NCI-H82 treated with DMSO at 0.1 percent for 48 hours (cell line): Measurements from ENCODE around the gene NAA80.
"Not testable (repeated sequence)": the region's sequence is repeated elsewhere in the genome, so short reads cannot be mapped to it uniquely, and the experiment has no call there.

Experiments
- DNase-seq: peaks from one replicate; lab custom pipeline; 2025; ENCODE audit not compliant: unreplicated experiment; lab: John Stamatoyannopoulos, UW

Gene NAA80

GRCh38 chr3:50316657-50317242 is 17.5 kb upstream of the NAA80 start:
- DNase-seq: no peak

- DNase-seq: no peak
Observed at GRCh38 chr3:50314816-50315215, 15.6 kb upstream of the NAA80 start.

GRCh38 chr3:50314342-50314741 is 15.1 kb upstream of the NAA80 start:
- DNase-seq: no peak

GRCh38 chr3:50312041-50312440 is 12.8 kb upstream of the NAA80 start:
- not testable (repeated sequence) for DNase-seq

- no peak for DNase-seq
Observed at GRCh38 chr3:50304601-50305000, 5.4 kb upstream of the NAA80 start.

GRCh38 chr3:50303013-50303815 is 4.0 kb upstream of the NAA80 start, which contains the start of gene HYAL1:
Gene HYAL1, minus strand, starts transcription at chr3:50303574. Its CDS starts 618 bp downstream, at chr3:50302956.
- DNase-seq: peak; percentile 60

- no peak for DNase-seq
Observed at GRCh38 chr3:50302095-50303012, 3.1 kb upstream of the NAA80 start.

- no peak for DNase-seq
Observed at GRCh38 chr3:50300681-50301254, 1.6 kb upstream of the NAA80 start.

GRCh38 chr3:50299929-50300680 is 900 bp upstream of the NAA80 start:
- DNase-seq: no peak

- DNase-seq: no peak
Observed at GRCh38 chr3:50299638-50299928, 378 bp upstream of the NAA80 start.

- DNase-seq: no peak
Observed at GRCh38 chr3:50297896-50298725, 1.1 kb downstream of the NAA80 start.

GRCh38 chr3:50297384-50297775 is 1.8 kb downstream of the NAA80 start:
- no peak for DNase-seq

GRCh38 chr3:50296721-50297383 is 2.4 kb downstream of the NAA80 start:
- no peak for DNase-seq

- no peak for DNase-seq
Observed at GRCh38 chr3:50295553-50296431, 3.4 kb downstream of the NAA80 start.

- no peak for DNase-seq
Observed at GRCh38 chr3:50294492-50295403, 4.5 kb downstream of the NAA80 start.

- no peak for DNase-seq
Observed at GRCh38 chr3:50294089-50294488, 5.1 kb downstream of the NAA80 start.

- DNase-seq: no peak
Observed at GRCh38 chr3:50293079-50293801, 6.0 kb downstream of the NAA80 start.
